MG63 (cell line): ENCODE results near the gene GARIN5A. TPM values are rescaled to one million over a fixed set of nuclear protein-coding genes. Genes with fewer than 3 reads are reported as not detected.
A peak's percentile ranks its signal among the peaks of the same experiment; 100 is the strongest.

ENCODE experiments used
- DNase-seq: peaks from one replicate; pipeline ENCODE4 v3.0.0-alpha.2; 2020
- H3K27me3 ChIP-seq: fragments of 250-450 bp; sonication (Bioruptor Pico); 2 replicates; pipeline ENCODE4 v1.5.1; 2020; ENCODE audit warnings: mild to moderate bottlenecking, moderate library complexity
- H3K36me3 ChIP-seq: fragments of 250-450 bp; sonication (Bioruptor Pico); 2 replicates; pipeline ENCODE4 v1.5.1; 2020; ENCODE audit warnings: mild to moderate bottlenecking, moderate library complexity
- H3K4me3 ChIP-seq: fragments of 250-450 bp; sonication (Bioruptor Pico); 2 replicates; pipeline ENCODE4 v1.5.1; 2020; ENCODE audit warnings: mild to moderate bottlenecking, moderate library complexity
- H3K9me3 ChIP-seq: fragments of 250-450 bp; sonication (Bioruptor Pico); 2 replicates; pipeline ENCODE4 v1.5.1; 2020; ENCODE audit warnings: mild to moderate bottlenecking, moderate library complexity
- total RNA-seq: library from RNA; depleted of rRNA; stranded (reverse); fragments of >200 nt; shearing (Covaris generic); gene quantifications from 2 replicates; pipeline ENCODE4 v1.2.3, GENCODE V29; 2014; ENCODE audit warnings: low replicate concordance; rRNA removed

The GARIN5A gene
- 1.2 TPM in 1 of 2 replicates, not detected in the other for total RNA-seq

DNA sequence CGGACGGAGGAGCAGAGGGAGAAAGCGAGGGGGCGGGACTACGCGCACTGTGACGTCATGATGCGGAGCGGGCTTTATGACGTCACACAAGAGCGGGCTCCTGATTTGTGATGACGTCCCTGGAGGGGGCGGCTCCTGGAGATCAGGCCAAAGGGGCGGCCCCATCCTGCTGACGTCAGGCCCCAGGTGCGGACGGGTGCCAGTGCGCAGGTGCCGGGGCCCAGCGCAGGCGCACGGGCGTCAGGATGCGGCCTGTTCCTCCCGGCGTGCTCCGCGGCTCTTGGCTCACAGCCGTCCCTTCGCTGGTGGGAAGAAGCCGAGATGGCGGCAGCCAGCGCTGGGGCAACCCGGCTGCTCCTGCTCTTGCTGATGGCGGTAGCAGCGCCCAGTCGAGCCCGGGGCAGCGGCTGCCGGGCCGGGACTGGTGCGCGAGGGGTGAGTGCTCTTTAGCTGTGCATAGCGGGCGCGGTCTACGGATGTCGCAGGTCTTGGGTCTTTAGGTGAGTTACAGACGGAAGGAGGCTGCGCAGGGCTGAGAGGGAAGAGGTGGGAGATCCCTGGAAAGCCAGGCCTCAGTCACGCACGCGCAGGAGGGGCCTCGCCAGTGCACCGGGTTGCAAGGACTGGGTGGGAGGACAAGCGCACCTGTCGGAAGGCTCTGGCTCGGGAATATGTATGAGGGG lies at the start of gene GARIN5A, which contains the start of gene EMC10:
GARIN5A (minus strand) TSS at position 625 of the 683 bp plus-strand sequence; CDS start at position 165, 460 bp downstream.
EMC10 (plus strand) TSS at position 284 of the 683 bp plus-strand sequence; CDS start at position 322, 38 bp downstream.
- Histone ChIP-seq H3K36me3 (peaks cover 6% of the 10 kb centered on the region; the same call in 1 of the 2 replicates), H3K27me3 (peaks cover 4% of the 10 kb centered on the region; the same call in 1 of the 2 replicates), H3K9me3 (no peaks in the 10 kb centered on the region), H3K4me3 (peak within 1 kb of the TSS; percentile 78)
- peak; percentile 86 for DNase-seq

DNA sequence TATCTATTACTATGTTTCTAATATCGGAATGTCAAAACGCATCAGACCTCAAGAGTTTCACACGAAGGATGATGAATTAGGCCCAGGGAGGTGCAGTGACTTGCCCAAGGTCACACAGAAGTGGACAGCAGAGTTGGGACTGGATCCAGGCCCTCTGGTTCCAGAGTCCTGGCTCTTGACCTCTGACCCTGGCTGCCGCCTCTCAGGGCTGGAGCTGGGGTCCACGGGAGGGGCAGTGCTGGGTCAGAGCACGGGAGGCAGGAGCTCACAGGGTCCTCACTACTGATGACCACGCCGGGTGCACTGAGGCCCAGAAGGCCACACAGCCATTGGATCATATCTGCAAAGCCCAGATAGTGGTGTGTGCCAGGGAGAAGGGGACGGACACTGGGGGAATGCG lies 46.2 kb upstream of the GARIN5A start:
- Histone ChIP-seq H3K4me3 (no peak overlapping the region), H3K9me3 (no peaks in the 10 kb centered on the region), H3K27me3 (peaks cover 5% of the 10 kb centered on the region; the same call in 1 of the 2 replicates), H3K36me3 (no peaks in the 10 kb centered on the region)
- no peak for DNase-seq

DNA sequence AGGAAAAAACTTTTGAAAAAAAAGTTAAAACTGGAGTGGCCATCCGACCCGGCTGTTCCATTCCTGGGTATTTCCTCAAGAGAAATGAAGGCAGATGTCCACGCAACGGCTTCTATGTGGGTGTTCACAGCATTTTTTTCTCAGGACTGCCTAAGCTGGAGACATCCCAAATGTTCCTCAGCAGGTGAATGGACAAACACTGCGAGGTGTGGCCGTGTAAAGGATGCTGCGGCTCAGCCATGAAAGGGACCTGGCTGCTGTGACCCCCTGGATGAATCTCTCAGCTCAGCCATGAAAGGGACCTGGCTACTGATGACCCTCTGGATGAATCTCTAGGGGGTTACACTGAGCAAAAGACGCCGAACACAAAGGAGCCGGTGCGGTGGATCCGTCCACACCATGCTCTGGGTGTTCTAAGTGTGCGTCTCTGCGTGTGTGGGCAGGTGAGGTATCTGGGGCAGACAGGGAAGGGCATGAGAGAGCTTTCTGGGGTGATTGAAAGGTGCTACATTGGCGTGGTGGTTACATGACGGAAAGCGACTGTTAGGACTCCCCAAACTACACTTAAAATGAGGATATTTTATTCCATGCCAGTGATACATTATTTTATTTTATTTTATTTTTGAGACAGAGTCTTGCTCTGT lies 44.3 kb upstream of the GARIN5A start:
- Histone ChIP-seq H3K36me3 (no peaks in the 10 kb centered on the region), H3K27me3 (no peaks in the 10 kb centered on the region), H3K9me3 (no peaks in the 10 kb centered on the region), H3K4me3 (no peak overlapping the region)
- no peak for DNase-seq

DNA sequence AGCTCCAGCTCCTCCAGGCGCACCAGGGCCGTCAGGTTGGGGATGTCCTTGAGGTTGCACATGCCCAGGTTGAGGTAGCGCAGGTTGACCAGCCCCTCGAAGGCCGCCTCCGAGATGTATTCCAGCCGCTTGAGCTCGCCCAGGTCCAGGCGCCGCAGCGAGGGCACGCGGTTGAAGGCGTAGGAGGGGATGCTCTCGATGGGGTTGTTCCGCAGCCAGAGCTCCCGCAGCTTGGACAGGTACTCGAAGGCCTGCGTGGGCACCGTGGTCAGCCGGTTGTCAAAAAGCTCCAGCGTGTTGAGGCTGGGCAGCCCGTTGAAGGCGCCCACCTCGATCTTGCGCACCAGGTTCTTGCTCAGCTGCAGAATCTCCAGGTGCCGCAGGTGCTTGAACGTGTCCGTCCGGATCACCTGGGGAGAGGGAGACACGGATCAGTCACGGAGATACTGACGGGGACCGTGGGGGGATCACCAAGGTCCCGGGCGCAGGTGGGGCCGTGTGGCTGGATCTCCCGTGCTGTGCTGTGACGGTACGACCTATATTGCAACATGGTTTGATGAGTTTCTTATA lies 42.4 kb upstream of the GARIN5A start:
- no peaks in the 10 kb centered on the region for H3K27me3 ChIP-seq
- no peaks in the 10 kb centered on the region for H3K9me3 ChIP-seq
- no peak overlapping the region for H3K4me3 ChIP-seq
- no peak for DNase-seq
- H3K36me3 ChIP-seq: no peaks in the 10 kb centered on the region

DNA sequence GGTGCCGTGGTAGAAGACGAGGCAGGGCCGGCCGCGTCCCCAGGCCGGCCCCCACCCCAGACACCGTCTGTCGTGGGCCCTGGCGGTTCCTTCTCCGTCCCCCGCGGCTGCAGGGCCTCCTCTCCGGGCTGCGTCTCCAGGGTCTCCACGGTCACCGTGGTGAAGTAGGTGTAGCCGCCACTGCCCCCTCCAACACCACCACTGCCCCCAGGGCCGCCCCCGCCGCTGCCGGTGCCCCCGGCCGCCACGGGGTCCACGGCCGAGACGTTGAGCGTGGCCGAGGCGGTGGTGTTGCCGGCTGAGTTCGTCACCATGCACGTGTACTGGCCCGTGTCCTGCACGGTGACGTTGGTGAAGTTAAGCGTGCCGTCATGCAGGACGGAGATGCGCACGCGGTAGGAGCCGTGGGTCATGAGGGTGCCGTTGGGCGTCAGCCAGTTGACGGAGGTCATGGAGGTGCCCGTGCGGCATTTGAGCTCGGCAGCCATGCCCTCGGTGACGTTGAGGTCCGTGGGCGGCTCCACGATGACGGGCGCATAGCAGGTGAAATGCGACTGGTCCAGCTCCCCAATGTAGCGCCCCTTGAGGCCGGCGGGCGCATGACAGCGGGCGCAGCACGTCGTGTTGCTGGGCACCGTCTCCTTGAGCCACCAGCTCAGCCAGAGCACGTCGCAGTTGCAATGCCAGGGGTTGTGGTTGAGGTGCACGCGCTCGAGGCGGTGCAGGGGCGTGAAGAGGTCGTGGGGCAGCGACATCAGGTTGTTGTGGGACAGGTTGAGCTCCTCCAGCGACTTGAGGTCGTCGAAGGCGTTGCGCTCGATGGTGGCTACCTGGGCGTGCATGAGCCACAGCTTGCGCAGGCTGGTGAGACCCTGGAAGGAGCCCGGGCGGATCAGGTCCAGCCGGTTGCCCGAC lies 41.7 kb upstream of the GARIN5A start:
- no peaks in the 10 kb centered on the region for H3K36me3 ChIP-seq
- DNase-seq: no peak
- no peaks in the 10 kb centered on the region for H3K9me3 ChIP-seq
- no peak overlapping the region for H3K4me3 ChIP-seq
- no peaks in the 10 kb centered on the region for H3K27me3 ChIP-seq

DNA sequence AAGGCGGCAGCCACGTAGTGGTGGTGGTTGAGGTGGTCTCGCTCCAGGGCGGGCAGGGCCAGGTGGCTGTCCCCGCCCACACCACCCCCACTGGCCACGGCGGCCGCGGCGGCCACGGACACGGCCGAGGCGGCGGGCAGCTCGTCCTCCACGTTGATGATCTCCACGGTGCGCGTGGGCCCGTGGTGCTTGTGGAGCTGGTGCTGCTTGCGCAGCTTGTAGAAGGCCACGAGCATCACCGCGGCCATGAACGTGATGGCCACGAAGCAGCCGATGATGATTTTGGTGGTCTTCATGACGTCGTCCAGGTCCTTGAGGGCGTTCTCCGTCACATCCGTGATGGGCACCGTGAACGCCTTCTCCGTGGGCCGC lies 41.0 kb upstream of the GARIN5A start:
- Histone ChIP-seq H3K36me3 (no peaks in the 10 kb centered on the region), H3K4me3 (no peak overlapping the region)

DNA sequence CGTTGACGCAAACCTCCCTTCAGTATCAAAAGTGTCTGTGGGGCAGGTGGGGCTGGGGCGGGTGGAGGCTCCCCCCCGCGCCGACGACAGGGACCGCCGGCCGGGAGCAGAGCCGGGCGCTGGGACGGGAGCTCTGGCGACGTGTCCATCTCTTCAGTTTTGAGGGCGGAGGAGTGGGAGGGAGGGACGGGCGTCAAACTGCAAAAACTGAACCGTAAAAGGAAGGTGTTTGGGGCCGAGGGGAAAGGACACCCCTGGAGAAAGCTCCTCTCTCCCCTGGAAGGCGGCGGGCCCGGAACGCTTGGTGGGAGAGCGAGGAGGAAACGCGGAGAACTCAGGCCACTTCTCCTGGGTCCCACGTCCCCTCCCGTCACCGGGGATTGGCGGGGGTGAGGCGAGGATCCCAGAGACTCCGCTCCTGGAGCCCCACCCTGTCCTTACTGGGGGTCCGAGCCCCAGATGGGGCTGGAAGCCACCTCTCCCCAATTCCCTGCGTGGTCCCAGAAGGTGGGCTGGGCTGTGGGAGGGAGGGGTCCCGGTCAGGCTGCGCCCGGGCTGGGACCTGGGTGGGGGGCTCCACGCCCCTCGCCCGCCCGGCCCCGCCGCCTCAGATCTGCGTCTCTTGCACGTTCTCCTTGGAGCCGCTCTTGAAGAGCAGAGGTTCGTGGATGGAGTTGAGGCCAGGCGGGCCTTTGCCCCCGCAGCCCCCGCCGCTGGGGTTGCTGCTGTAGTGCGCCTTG lies 40.5 kb upstream of the GARIN5A start:
- Histone ChIP-seq H3K27me3 (no peaks in the 10 kb centered on the region), H3K36me3 (no peaks in the 10 kb centered on the region), H3K9me3 (no peaks in the 10 kb centered on the region), H3K4me3 (no peak overlapping the region)
- no peak for DNase-seq

More for the DNA sequence above, 41.0 kb upstream of the GARIN5A start:
- Histone ChIP-seq H3K9me3 (no peaks in the 10 kb centered on the region), H3K27me3 (no peaks in the 10 kb centered on the region)
- DNase-seq: no peak

DNA sequence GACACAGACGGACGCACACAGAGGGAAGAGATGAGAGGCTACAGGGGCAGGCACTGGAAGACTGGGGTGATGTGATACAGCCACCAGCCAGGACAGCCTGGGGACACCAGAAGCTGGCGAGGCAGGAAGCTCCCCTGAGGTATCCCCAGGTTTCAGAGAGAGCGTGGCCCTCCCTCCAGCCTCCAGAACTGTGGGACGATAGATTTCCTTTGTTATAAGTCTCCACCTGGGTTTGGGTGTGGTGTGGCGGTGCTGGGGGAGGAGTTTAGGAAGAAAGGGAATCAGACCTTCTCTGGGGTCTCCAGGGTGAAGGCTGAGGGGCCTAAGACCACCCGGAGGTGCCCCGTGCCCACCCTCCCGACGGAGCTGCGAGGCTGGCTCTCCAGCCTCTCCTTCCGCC lies 39.8 kb upstream of the GARIN5A start:
- no peak for DNase-seq
- Histone ChIP-seq H3K36me3 (no peaks in the 10 kb centered on the region), H3K27me3 (no peaks in the 10 kb centered on the region), H3K4me3 (no peak overlapping the region), H3K9me3 (no peaks in the 10 kb centered on the region)

DNA sequence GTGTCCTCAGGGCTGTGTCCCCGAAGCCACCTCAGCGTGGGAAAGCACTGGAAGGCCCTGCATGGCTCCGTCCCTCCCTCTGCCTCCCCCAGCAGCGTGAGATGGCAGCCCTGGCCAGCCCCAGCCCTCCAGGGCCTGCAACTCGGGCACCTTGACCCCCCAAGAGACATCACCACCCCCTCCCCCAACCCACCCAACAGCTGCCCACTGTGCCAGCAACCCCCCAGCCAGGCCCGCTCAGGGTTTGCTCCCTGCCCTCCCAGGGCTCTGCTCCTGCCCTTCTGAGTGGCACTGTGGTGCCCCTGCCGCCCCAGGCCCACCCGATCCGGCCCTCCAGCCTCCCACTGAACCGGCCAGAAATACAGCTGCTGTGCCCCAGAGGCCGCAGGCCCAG lies 38.5 kb upstream of the GARIN5A start:
- Histone ChIP-seq H3K36me3 (no peaks in the 10 kb centered on the region), H3K27me3 (no peaks in the 10 kb centered on the region), H3K4me3 (no peak overlapping the region), H3K9me3 (no peaks in the 10 kb centered on the region)
- no peak for DNase-seq

DNA sequence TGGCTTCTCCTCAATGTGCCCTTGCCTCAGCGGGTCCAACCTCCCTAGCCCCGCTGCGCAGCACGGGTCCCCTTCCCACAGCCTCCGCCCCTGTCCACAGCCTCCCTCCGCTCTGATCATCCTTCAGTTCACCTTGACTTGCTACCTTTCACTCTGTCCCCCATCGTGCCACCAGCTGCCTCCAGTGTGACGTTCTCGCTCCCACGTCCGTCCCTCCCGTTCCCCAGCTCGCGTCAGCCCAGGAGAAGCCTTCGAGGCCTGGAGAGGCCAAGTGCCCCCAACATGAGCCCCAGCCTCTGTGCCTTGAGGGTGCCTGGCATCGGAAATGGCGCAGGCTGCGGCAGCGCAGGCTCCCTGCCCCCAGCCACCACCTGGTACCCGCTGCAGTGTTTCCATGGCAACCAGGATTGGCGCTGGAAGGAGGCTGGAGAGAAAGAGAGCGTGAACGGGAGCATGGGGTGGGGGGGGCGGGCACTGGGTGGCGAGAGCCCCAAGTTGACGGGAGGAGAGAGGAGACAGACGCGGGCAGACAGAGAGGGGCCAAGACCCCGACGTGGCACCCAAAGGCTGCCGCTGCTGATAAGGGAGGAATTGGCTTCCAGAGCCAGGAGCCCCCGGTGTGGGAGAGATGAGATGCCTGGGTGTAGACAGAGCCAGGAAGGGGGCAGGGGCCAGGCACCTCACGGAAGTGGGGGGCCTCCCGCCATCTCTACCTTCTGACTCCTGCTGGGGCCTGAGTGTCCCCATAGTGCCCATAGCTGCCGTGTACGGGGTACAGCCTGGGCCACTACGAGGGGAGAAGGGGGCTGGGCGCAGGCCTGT lies 37.9 kb upstream of the GARIN5A start:
- H3K36me3 ChIP-seq: no peaks in the 10 kb centered on the region
- no peaks in the 10 kb centered on the region for H3K27me3 ChIP-seq
- DNase-seq: no peak
- no peaks in the 10 kb centered on the region for H3K9me3 ChIP-seq
- no peak overlapping the region for H3K4me3 ChIP-seq

DNA sequence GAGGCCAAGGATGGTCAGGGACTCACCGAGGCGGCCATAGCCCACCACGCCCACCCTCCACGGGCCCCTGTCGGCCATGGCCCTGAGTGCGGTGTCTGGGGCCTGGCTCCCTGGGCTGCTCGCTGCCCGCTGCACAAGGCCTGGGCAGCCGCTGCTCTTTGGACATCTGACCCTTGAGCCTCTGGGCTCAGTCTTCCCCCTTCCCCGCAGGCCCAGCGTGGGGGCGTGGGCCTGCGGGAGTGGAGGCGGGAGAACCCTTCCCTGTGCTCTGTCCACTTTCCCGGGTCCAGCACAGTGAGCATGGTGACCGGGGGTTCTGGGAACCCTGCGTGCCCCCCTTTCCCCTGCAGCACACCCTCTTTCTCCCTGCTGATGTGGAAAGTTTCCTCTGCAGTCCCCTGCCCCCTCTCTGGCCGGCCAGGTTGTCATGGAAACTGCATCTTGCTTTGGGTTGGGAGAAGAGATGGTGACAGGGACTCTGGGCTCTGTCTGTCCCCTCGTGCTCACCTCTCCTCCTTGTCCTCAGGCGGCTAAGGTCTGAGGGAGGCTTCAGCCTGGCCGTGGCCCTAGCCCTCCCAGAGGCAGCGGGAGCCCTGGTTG lies 37.2 kb upstream of the GARIN5A start, which contains the start of gene ASPDH:
ASPDH (minus strand) TSS at position 168 of the 600 bp plus-strand sequence; CDS start at position 78, 90 bp downstream.
- Histone ChIP-seq H3K4me3 (no peak within 1 kb of the TSS), H3K36me3 (no peaks in the 10 kb centered on the region), H3K27me3 (no peaks in the 10 kb centered on the region), H3K9me3 (no peaks in the 10 kb centered on the region)
- no peak for DNase-seq

DNA sequence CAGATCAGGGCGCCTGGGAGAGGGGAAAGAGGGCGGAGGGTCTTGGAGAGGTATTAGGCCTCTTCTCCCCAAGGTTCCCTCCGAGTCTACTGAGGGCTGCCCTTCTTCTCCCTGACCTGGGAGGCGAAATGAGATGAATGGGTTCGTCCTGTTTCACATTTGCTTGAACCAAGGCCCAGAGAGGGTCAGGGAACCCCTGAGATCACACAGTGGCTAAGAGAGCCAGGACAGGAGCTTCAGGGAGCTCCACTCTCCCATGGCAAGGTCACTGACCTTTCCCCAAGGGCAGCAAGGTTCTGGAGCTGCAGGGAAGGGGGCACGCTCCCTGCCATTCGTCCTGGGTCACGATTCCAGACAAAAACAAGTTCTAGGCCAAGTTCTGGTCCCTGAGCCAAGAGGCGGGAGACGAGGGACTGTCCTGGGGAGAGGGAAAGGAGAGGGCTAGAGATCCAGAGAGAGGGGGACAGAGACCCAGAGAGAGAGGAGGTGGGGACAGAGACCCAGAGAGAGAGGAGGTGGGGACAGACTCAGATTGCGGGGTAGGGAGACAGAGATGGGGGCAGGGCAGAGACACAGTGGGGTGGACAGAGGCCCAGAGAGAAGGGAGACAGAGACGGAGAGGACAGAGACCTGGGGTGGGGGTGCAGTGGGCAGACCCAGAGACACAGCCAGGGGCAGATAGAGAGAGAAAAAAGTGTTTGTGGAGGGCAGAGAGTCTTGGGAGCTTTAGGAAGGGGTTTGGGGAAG lies 36.5 kb upstream of the GARIN5A start:
- Histone ChIP-seq H3K4me3 (no peak overlapping the region), H3K9me3 (no peaks in the 10 kb centered on the region), H3K27me3 (no peaks in the 10 kb centered on the region), H3K36me3 (no peaks in the 10 kb centered on the region)
- no peak for DNase-seq

DNA sequence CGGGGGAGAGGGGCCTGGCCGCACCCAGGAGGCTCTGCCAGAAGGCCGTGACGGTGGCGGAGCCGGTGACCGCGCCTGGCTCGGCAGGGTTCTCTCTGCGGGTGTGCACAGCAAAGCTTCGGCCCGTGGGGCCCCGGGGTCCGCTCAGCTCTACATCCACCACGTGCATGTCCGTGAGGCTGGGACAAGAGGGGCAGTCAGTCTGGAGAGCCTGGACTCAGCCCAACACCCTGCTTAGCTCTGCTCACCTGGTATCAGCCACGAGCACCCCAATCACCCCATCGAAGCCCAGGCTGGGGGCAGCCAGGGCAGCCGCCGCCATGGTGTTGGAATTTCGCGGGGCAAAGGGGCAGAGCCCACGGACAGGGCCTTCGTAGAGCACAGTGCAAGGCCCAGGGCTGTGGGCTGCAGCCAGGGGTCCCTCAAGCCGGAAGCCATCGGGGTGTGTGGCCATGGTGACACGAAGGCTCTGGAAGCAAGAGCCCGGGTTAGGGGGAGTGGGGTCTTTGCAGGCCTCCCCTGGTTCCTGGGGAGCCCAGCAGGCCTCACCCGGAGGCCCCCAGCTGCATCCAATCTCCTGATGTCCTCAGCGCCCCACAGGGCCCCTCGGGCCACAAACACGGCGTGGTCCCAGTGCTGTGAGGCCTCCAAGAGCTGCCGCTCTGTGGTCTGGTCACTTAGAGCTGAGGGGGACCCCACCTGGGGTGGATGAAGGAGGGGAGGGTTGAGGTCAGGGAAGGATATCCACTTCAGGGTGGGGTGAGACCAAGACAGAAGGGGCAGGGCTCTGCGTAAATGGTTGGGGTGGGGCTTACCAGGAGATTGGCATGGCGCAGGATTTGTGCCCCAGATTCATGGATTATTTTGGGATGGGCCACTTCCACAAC lies 35.7 kb upstream of the GARIN5A start:
- H3K4me3 ChIP-seq: peak overlapping the region; percentile 76
- DNase-seq: no peak
- H3K9me3 ChIP-seq: no peaks in the 10 kb centered on the region
- no peaks in the 10 kb centered on the region for H3K27me3 ChIP-seq
- H3K36me3 ChIP-seq: no peaks in the 10 kb centered on the region
